ENCODE data around the gene WRAP53.

DNA sequence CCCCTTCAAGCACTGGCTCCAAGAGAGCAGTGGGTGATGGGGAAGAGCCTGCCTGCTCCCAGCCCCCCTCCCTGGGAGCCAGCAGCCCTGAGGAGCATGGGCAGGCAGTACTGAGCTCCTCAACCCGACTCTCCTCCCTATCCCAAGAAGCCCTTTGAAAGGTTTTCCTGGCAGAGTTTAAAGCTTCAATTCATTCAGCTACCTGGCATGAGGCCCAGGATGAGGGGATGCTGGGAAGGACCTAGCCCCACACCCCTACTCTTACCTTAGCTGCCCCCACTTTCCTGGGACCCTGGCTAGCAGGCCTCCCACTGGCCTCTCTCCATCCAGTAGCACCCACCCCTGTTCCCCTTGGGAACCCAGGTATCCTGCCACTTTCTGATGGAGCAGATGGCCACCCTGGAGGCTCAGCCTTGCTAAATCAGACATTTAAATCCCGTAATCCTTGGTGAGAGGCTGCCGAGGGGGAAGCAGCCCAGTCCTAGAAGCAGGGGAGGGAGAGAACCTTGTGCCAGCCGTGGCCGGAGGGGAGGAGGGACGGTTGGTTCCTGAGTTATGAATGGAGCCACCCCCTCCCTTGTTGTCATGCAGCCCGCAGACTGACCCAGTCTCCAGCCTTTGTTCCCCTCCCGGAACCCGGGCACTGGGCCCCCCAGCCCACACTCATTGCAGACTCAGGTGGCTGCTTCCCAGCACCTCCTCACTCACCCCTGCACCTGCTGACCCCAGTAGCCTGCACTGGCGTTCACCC is 20.4 kb upstream of the WRAP53 start:
- TF ChIP-seq, protein P1, sequence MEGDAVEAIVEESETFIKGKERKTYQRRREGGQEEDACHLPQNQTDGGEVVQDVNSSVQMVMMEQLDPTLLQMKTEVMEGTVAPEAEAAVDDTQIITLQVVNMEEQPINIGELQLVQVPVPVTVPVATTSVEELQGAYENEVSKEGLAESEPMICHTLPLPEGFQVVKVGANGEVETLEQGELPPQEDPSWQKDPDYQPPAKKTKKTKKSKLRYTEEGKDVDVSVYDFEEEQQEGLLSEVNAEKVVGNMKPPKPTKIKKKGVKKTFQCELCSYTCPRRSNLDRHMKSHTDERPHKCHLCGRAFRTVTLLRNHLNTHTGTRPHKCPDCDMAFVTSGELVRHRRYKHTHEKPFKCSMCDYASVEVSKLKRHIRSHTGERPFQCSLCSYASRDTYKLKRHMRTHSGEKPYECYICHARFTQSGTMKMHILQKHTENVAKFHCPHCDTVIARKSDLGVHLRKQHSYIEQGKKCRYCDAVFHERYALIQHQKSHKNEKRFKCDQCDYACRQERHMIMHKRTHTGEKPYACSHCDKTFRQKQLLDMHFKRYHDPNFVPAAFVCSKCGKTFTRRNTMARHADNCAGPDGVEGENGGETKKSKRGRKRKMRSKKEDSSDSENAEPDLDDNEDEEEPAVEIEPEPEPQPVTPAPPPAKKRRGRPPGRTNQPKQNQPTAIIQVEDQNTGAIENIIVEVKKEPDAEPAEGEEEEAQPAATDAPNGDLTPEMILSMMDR (IDR thresholded peaks at IDR 0.05), result no peak
- no peak for TF ChIP-seq POLR2A (IDR thresholded peaks at IDR 0.05)
